GM18502 (cell line): ENCODE data around the gene SYNE1.

Experiments used
- ATAC-seq: cut with Tn5 transposase; IDR thresholded peaks from one replicate; pipeline ENCODE4 v1.9.1; 2021; ENCODE audit warnings: mild to moderate bottlenecking; ENCODE audit not compliant: unreplicated experiment, poor library complexity

Gene SYNE1

GRCh38 chr6:152122434-152122833 lies 514.7 kb downstream of the SYNE1 start:
- ATAC-seq = no peak

- ATAC-seq = no peak
Measured at GRCh38 chr6:152121910-152122309, 515.3 kb downstream of the SYNE1 start.

- no peak for ATAC-seq
Measured at GRCh38 chr6:152119831-152120230, 517.3 kb downstream of the SYNE1 start.

- no peak for ATAC-seq
Measured at GRCh38 chr6:152118678-152119077, 518.5 kb downstream of the SYNE1 start.

- no peak for ATAC-seq
Measured at GRCh38 chr6:152118224-152118623, 518.9 kb downstream of the SYNE1 start.

- peak; percentile 86 for ATAC-seq
Measured at GRCh38 chr6:152117156-152118133, 519.7 kb downstream of the SYNE1 start.

DNA sequence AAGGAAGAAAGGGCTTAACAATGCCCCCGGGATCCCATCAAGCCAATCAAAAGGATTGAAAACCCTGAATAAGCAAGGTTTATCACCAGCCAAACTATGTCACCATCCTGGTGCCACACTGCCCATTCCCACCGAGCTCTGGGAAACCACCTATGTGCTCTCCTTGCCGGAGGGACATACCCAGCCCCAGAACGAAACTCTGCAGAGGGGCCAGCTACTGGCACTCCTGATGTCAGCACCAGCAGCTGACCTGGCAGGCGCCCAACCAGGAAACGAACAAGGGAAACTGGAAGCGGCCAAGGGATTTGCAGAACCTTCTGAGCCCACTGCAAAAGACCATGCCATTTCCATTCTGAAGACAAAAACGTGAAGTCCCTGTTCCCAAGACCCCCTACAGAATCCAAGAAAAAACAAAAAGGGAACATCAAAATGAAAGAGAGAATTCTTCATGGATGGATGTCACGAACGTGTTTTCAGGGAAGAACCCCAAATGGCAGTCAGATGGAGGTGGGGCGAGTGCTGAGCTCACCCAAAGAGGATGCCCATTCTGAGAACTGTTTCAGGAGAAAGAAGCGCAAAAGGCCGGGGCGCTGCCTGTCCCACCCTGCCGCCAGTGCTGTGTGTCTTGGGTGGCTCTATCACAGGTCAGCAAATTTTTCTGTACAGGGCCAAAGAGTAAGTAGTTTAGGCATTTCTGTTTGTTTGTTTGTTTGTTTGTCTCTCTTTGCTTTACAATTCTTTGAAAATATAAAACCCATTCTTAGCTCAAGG lies 524.5 kb downstream of the SYNE1 start:
- ATAC-seq = no peak

- ATAC-seq = no peak
Measured at GRCh38 chr6:152110886-152111820, 526.0 kb downstream of the SYNE1 start.

GRCh38 chr6:152107973-152108372 lies 529.2 kb downstream of the SYNE1 start:
- no peak for ATAC-seq

DNA sequence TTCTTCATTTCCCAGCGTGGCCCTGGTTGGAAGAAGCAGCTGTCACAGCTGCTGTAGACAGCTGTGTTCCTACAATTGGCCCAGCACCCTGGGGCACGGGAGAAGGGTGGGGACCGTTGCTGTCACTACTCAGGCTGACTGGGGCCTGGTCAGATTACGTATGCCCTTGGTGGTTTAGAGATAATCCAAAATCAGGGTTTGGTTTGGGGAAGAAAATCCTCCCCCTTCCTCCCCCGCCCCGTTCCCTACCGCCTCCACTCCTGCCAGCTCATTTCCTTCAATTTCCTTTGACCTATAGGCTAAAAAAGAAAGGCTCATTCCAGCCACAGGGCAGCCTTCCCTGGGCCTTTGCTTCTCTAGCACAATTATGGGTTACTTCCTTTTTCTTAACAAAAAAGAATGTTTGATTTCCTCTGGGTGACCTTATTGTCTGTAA lies 537.0 kb downstream of the SYNE1 start:
- no peak for ATAC-seq

GRCh38 chr6:152099446-152100182 lies 537.5 kb downstream of the SYNE1 start:
- ATAC-seq = no peak

DNA sequence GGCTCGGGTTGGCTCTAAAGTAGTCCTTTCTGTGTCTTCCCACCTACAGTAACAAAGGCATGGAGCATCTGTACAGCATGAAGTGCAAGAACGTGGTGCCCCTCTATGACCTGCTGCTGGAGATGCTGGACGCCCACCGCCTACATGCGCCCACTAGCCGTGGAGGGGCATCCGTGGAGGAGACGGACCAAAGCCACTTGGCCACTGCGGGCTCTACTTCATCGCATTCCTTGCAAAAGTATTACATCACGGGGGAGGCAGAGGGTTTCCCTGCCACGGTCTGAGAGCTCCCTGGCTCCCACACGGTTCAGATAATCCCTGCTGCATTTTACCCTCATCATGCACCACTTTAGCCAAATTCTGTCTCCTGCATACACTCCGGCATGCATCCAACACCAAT lies 538.5 kb downstream of the SYNE1 start:
- no peak for ATAC-seq

DNA sequence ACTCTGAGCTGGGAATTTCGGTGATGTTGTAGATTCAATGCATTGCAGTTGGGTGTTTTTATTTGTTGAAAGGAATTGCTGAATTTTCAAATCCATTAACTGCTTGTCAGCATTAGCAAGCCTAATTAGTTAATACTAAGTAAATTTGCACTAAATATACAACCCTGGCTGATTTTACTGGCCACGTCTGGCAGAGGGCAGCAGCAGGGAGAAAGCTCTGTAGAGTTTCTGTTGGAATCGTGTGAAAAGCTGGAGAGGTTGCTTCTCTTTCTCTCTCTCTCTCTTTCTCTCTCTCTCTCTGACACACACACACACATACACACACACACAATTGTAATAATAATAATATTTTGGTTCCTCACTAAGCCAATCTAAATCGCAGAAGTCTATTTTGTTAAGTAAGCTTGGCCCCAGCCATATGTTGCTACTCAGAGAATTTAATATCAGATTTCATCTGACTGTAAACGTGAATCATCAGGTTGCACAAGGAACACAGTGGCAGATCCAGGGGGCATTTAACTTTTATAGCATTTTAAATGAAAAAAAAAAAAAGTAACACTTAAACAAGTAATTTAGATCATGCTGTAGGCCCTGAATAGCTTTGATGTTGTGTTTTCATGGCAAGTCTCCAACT lies 540.2 kb downstream of the SYNE1 start:
- no peak for ATAC-seq

GRCh38 chr6:152094992-152095592 lies 542.1 kb downstream of the SYNE1 start:
- ATAC-seq = no peak

GRCh38 chr6:152094276-152094675 lies 542.9 kb downstream of the SYNE1 start:
- ATAC-seq = no peak

DNA sequence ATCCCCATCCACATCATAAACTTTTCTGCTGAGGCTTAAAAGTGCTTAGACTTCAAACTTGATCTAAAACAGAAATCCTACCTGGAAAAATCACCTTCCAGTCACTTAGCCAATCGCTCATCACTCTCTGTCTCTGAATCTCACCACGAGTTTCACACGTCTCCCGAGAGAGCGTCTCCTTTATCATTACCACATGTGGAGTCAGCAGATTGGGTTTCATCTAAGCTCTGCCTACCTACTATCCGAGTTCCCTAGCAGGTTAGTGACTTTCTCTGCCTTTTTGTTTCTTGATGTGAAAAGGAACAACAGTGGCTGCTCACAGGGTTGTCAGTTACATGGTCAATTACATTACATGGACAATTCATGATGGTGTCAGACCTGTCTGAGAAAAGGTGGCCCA lies 543.5 kb downstream of the SYNE1 start:
- ATAC-seq = no peak

DNA sequence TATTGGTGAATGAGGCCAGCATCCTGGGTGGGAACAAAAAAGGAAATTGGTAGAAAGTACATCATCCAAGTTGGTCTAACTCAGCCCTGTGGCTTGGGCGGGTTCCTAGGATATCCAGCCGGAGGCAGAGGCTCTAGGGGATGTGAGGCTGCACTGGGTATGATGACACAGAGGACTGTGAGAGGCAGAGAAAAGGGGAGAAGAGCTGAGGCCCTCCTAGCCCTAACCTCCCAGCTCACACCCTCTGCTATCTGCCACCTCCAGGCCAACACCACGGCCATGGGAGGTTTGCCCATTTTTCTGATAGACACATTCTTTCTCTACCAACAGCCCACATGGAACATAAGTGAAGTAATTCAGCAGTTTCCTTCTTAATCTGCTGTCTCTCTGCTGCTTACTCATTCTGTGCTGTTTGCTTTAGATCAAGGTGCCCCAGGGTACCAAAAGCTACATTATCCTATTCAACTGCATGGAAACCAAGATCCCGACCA lies 545.3 kb downstream of the SYNE1 start:
- no peak for ATAC-seq

GRCh38 chr6:152091201-152091600 lies 546.0 kb downstream of the SYNE1 start:
- ATAC-seq = no peak
